Measurements from ENCODE around the gene LLGL2.

DNA sequence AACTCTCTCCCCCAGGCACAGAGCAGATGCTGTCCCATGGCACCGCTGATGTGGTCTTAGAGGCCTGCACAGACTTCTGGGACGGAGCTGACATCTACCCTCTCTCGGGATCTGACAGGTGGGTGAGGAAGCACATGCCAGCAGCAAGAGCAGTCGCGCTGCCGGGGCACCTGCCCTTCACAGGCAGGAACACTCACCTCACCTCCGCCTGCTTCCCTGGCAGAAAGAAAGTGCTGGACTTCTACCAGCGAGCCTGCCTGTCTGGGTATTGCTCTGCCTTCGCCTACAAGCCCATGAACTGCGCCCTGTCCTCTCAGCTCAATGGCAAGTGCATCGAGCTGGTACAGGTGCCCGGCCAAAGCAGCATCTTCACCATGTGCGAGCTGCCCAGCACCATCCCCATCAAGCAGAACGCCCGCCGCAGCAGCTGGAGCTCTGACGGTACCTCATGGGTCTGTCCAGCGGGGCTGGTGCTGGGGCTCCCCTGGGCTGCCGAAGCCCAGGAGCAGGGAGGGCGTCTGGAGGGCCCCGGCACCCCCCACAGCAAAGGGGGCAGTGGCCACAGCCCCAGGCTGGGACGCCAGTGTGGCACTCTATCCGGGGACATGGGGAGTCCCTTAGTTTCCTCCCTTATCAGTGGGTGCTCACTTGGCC is 31.9 kb upstream of the LLGL2 start:
- TF ChIP-seq, protein P1, sequence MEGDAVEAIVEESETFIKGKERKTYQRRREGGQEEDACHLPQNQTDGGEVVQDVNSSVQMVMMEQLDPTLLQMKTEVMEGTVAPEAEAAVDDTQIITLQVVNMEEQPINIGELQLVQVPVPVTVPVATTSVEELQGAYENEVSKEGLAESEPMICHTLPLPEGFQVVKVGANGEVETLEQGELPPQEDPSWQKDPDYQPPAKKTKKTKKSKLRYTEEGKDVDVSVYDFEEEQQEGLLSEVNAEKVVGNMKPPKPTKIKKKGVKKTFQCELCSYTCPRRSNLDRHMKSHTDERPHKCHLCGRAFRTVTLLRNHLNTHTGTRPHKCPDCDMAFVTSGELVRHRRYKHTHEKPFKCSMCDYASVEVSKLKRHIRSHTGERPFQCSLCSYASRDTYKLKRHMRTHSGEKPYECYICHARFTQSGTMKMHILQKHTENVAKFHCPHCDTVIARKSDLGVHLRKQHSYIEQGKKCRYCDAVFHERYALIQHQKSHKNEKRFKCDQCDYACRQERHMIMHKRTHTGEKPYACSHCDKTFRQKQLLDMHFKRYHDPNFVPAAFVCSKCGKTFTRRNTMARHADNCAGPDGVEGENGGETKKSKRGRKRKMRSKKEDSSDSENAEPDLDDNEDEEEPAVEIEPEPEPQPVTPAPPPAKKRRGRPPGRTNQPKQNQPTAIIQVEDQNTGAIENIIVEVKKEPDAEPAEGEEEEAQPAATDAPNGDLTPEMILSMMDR (IDR thresholded peaks at IDR 0.05; ENCODE audit: low read depth, low read length) = no peak
- no peak for TF ChIP-seq EZH2phosphoT487 (IDR thresholded peaks at IDR 0.05; ENCODE audit: low read depth)

Data from OCI-LY3 (cell line).